Erythroblast (primary cell): ENCODE data around the gene MBP.

ENCODE experiments used
- GATA1 ChIP-seq: IDR thresholded peaks from 2 replicates; pipeline ENCODE4 v1.6.1; 2011; ENCODE audit warnings: low read depth, mild to moderate bottlenecking, control low read depth, low read length, moderate library complexity
- POLR2A ChIP-seq: IDR thresholded peaks from 2 replicates; pipeline ENCODE4 v1.6.1; 2011; ENCODE audit warnings: mild to moderate bottlenecking, low read length

GRCh38 chr18:76953583-76954233 lies 178.9 kb downstream of the MBP start:
- TF ChIP-seq POLR2A (no peak), GATA1 (no peak)
